Panc1 (cell line): Measurements from ENCODE around the gene CD96.

Experiments used
- POLR2AphosphoS5 ChIP-seq: IDR thresholded peaks from 2 replicates; pipeline ENCODE4 v1.6.1; 2012; ENCODE audit warnings: mild to moderate bottlenecking, low read depth, low read length, moderate library complexity
- SIN3A ChIP-seq: IDR thresholded peaks from 2 replicates; pipeline ENCODE4 v1.6.1; 2012; ENCODE audit warnings: low read depth, mild to moderate bottlenecking, low read length, moderate library complexity, borderline replicate concordance; ENCODE audit not compliant: insufficient read depth
- TCF7L2 ChIP-seq: IDR thresholded peaks from 2 replicates; pipeline ENCODE4 v1.6.1; 2011; ENCODE audit warnings: mild to moderate bottlenecking, low read depth, low read length, inconsistent platforms
- TF ChIP-seq, protein P1 (sequence below): fragments of 450-650 bp; IDR thresholded peaks from 2 replicates; pipeline ENCODE4 v1.5.1; 2017; ENCODE audit warnings: mild to moderate bottlenecking
- TF ChIP-seq, protein P2 (sequence below), 2 experiments: IDR thresholded peaks; 2 replicates each; pipeline ENCODE4 v1.6.1; 2011 to 2012; ENCODE audit warnings: low read depth in 2 of 2, control low read depth in 1 of 2, low read length in 1 of 2, mild to moderate bottlenecking in 1 of 2, moderate library complexity in 1 of 2; ENCODE audit not compliant: insufficient read depth in 1 of 2

DNA sequence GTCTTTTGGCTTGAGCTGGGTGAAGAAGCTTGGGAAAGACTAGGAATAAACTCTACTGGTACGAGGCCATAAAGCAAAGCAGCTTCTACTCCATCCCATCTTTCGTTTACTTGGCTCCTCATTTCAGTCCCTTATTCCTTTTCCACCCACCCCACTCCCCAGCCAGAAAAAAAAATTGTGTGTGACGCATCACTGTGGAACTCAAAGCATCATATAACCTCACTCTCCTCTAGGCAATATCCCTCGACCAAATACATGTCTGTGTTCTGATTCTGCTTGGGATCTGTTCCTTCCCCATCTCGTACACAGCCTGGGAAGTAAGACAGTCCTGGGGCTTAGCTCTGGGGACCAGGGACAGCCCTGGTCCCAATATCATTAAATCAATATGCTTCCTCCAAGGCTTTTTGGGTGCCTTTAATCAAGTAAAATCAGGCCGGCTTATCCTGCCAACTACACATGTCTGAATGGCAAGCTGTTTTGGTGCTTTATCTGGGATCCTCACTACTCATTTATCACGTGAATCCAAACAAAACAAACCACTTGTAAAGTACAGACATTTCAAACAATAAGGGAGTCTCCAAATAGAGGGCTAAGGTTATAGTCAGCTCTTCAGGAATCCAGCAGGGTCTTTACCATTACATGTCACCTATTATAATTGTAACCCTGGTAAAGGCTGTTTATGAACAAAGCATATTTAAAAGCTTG, 128.1 kb downstream of the CD96 start:
- TF ChIP-seq, protein P1, sequence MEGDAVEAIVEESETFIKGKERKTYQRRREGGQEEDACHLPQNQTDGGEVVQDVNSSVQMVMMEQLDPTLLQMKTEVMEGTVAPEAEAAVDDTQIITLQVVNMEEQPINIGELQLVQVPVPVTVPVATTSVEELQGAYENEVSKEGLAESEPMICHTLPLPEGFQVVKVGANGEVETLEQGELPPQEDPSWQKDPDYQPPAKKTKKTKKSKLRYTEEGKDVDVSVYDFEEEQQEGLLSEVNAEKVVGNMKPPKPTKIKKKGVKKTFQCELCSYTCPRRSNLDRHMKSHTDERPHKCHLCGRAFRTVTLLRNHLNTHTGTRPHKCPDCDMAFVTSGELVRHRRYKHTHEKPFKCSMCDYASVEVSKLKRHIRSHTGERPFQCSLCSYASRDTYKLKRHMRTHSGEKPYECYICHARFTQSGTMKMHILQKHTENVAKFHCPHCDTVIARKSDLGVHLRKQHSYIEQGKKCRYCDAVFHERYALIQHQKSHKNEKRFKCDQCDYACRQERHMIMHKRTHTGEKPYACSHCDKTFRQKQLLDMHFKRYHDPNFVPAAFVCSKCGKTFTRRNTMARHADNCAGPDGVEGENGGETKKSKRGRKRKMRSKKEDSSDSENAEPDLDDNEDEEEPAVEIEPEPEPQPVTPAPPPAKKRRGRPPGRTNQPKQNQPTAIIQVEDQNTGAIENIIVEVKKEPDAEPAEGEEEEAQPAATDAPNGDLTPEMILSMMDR, result no peak
- TF ChIP-seq POLR2AphosphoS5 (no peak), SIN3A (no peak), TCF7L2 (no peak)
- TF ChIP-seq, protein P2, sequence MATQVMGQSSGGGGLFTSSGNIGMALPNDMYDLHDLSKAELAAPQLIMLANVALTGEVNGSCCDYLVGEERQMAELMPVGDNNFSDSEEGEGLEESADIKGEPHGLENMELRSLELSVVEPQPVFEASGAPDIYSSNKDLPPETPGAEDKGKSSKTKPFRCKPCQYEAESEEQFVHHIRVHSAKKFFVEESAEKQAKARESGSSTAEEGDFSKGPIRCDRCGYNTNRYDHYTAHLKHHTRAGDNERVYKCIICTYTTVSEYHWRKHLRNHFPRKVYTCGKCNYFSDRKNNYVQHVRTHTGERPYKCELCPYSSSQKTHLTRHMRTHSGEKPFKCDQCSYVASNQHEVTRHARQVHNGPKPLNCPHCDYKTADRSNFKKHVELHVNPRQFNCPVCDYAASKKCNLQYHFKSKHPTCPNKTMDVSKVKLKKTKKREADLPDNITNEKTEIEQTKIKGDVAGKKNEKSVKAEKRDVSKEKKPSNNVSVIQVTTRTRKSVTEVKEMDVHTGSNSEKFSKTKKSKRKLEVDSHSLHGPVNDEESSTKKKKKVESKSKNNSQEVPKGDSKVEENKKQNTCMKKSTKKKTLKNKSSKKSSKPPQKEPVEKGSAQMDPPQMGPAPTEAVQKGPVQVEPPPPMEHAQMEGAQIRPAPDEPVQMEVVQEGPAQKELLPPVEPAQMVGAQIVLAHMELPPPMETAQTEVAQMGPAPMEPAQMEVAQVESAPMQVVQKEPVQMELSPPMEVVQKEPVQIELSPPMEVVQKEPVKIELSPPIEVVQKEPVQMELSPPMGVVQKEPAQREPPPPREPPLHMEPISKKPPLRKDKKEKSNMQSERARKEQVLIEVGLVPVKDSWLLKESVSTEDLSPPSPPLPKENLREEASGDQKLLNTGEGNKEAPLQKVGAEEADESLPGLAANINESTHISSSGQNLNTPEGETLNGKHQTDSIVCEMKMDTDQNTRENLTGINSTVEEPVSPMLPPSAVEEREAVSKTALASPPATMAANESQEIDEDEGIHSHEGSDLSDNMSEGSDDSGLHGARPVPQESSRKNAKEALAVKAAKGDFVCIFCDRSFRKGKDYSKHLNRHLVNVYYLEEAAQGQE (IDR thresholded peaks at IDR 0.05; ENCODE audit: insufficient read depth in 1 of 2, low read depth in 2 of 2, low read length in 1 of 2), result no peak
